ENCODE measurements around the gene CD44.

Gene CD44

GRCh38 chr11:35256296-35256695 lies 117.3 kb downstream of the CD44 start:
- no peaks in the 10 kb centered on the region for H3K4me1 ChIP-seq (ENCODE audit: control insufficient read depth, low read length)
- no peak overlapping the region for H3K4me3 ChIP-seq (ENCODE audit: low read length)
- no peak overlapping the region for H3K27ac ChIP-seq (ENCODE audit: low read depth, low read length)
- no peak overlapping the region for H3K4me2 ChIP-seq (ENCODE audit: low read length)
- no peaks in the 10 kb centered on the region for H3K27me3 ChIP-seq (ENCODE audit: control insufficient read depth, low read length)
- no peak for TF ChIP-seq EZH2phosphoT487 (IDR thresholded peaks at IDR 0.05; ENCODE audit: borderline replicate concordance, low read length)
- TF ChIP-seq, protein P1, sequence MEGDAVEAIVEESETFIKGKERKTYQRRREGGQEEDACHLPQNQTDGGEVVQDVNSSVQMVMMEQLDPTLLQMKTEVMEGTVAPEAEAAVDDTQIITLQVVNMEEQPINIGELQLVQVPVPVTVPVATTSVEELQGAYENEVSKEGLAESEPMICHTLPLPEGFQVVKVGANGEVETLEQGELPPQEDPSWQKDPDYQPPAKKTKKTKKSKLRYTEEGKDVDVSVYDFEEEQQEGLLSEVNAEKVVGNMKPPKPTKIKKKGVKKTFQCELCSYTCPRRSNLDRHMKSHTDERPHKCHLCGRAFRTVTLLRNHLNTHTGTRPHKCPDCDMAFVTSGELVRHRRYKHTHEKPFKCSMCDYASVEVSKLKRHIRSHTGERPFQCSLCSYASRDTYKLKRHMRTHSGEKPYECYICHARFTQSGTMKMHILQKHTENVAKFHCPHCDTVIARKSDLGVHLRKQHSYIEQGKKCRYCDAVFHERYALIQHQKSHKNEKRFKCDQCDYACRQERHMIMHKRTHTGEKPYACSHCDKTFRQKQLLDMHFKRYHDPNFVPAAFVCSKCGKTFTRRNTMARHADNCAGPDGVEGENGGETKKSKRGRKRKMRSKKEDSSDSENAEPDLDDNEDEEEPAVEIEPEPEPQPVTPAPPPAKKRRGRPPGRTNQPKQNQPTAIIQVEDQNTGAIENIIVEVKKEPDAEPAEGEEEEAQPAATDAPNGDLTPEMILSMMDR (IDR thresholded peaks at IDR 0.05; ENCODE audit: low read depth, low read length, poor library complexity, severe bottlenecking), result no peak
- no peaks in the 10 kb centered on the region for H4K20me1 ChIP-seq (ENCODE audit: control insufficient read depth, insufficient read depth, low read depth, low read length)
- H3K9me2 ChIP-seq (replicated peaks; ENCODE audit: control insufficient read depth, low read length), result no peaks in the 10 kb centered on the region; the same call in 1 of the 2 replicates
- no peaks in the 10 kb centered on the region for H3K79me2 ChIP-seq (ENCODE audit: control insufficient read depth, low read length)
- H3F3A ChIP-seq (ENCODE audit: control insufficient read depth, insufficient read depth), result no peaks in the 10 kb centered on the region
- H3K9me3 ChIP-seq (ENCODE audit: control insufficient read depth, insufficient read depth, low read length), result no peaks in the 10 kb centered on the region
- H3K36me3 ChIP-seq (ENCODE audit: control insufficient read depth, low read length), result no peaks in the 10 kb centered on the region

DNA sequence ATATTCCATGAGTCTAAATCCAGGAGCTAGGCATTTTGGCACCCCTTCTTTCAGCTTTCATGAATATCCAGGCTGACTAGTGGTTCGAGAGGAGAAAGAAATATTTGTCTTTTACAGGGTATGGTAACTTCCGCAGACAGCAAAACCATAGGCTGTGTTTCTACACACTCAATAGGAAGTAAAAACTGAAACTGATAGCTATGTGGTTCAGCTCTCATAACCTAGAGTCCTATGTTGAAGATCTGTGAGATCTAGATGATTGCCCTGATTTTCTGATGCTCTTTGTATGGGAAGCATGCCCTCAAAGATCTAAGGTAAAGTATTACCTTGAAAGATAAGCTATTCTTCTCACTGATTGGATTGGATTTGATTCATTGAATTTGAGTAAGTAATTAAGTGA lies 118.3 kb downstream of the CD44 start:
- Histone ChIP-seq H3K36me3 (ENCODE audit: control insufficient read depth, low read length) (no peaks in the 10 kb centered on the region), H3K9me2 (replicated peaks; ENCODE audit: control insufficient read depth, low read length) (no peaks in the 10 kb centered on the region; the same call in 1 of the 2 replicates), H3K27me3 (ENCODE audit: control insufficient read depth, low read length) (no peaks in the 10 kb centered on the region), H3K27ac (ENCODE audit: low read depth, low read length) (no peak overlapping the region), H3K4me2 (ENCODE audit: low read length) (no peak overlapping the region), H3F3A (ENCODE audit: control insufficient read depth, insufficient read depth) (no peaks in the 10 kb centered on the region), H3K79me2 (ENCODE audit: control insufficient read depth, low read length) (no peaks in the 10 kb centered on the region), H3K4me1 (ENCODE audit: control insufficient read depth, low read length) (no peaks in the 10 kb centered on the region), H4K20me1 (ENCODE audit: control insufficient read depth, insufficient read depth, low read depth, low read length) (no peaks in the 10 kb centered on the region), H3K9me3 (ENCODE audit: control insufficient read depth, insufficient read depth, low read length) (no peaks in the 10 kb centered on the region), H3K4me3 (ENCODE audit: low read length) (no peak overlapping the region)
- TF ChIP-seq EZH2phosphoT487 (IDR thresholded peaks at IDR 0.05; ENCODE audit: borderline replicate concordance, low read length), result no peak
- TF ChIP-seq, protein P1 (IDR thresholded peaks at IDR 0.05; ENCODE audit: low read depth, low read length, poor library complexity, severe bottlenecking), result no peak

DNA sequence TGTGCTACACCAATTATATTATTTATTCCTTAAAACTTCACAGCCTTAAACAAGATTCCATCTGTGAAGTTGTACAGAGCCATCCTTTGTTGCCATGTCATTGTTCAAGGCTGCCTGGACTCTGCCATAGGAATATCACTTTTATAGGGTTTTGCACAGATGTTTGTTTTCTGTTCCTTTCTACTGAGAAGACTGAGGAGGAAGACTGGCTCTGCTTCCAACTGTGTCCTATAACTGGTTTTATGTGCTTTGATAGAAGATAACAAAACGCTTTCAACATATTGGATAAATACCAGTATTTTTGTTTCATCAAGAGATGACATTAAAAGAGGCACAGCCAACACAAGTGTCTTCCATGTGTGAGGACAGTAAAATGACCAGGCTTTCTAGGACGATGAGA lies 120.6 kb downstream of the CD44 start:
- Histone ChIP-seq H3K27me3 (ENCODE audit: control insufficient read depth, low read length) (no peaks in the 10 kb centered on the region), H3K79me2 (ENCODE audit: control insufficient read depth, low read length) (no peaks in the 10 kb centered on the region), H3K9me3 (ENCODE audit: control insufficient read depth, insufficient read depth, low read length) (no peaks in the 10 kb centered on the region), H3K9me2 (replicated peaks; ENCODE audit: control insufficient read depth, low read length) (no peaks in the 10 kb centered on the region; the same call in 1 of the 2 replicates), H3F3A (ENCODE audit: control insufficient read depth, insufficient read depth) (no peaks in the 10 kb centered on the region), H4K20me1 (ENCODE audit: control insufficient read depth, insufficient read depth, low read depth, low read length) (no peaks in the 10 kb centered on the region), H3K4me3 (ENCODE audit: low read length) (no peak overlapping the region), H3K36me3 (ENCODE audit: control insufficient read depth, low read length) (no peaks in the 10 kb centered on the region), H3K27ac (ENCODE audit: low read depth, low read length) (no peak overlapping the region), H3K4me2 (ENCODE audit: low read length) (no peak overlapping the region), H3K4me1 (ENCODE audit: control insufficient read depth, low read length) (no peaks in the 10 kb centered on the region)
- TF ChIP-seq, protein P1 (IDR thresholded peaks at IDR 0.05; ENCODE audit: low read depth, low read length, poor library complexity, severe bottlenecking), result no peak
- TF ChIP-seq EZH2phosphoT487 (IDR thresholded peaks at IDR 0.05; ENCODE audit: borderline replicate concordance, low read length), result no peak
